Measurements from ENCODE around the gene PSEN2.

DNA sequence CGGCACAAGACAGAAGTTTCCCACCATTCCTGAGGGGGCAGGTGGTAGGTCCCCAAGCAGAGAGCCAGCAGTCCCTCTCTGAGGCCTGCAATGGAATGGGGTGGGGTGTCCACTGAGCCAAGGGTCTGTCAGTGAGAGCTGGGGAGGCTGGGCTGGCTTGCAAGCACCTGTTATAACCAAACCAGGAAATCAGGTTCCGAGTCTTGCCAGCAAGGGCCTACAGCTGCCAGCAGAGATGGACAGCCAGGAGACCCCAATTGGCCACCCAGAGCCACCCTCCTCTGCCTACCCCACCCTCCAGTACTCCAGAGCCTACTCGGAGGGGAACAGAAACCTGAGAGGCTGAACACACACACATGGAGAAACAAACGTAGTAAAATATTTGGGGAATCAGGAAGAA is 32.2 kb downstream of the PSEN2 start:
- TF ChIP-seq POLR2A (IDR thresholded peaks at IDR 0.05) (no peak), EP300 (IDR thresholded peaks at IDR 0.05) (no peak)
- TF ChIP-seq, protein P1, sequence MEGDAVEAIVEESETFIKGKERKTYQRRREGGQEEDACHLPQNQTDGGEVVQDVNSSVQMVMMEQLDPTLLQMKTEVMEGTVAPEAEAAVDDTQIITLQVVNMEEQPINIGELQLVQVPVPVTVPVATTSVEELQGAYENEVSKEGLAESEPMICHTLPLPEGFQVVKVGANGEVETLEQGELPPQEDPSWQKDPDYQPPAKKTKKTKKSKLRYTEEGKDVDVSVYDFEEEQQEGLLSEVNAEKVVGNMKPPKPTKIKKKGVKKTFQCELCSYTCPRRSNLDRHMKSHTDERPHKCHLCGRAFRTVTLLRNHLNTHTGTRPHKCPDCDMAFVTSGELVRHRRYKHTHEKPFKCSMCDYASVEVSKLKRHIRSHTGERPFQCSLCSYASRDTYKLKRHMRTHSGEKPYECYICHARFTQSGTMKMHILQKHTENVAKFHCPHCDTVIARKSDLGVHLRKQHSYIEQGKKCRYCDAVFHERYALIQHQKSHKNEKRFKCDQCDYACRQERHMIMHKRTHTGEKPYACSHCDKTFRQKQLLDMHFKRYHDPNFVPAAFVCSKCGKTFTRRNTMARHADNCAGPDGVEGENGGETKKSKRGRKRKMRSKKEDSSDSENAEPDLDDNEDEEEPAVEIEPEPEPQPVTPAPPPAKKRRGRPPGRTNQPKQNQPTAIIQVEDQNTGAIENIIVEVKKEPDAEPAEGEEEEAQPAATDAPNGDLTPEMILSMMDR (IDR thresholded peaks at IDR 0.05): no peak

All from upper lobe of left lung (tissue), 4 donors.